ENCODE data around the gene PCBP3. TPM values are rescaled to one million over a fixed set of nuclear protein-coding genes. Genes with fewer than 3 reads are reported as not detected.

Gene PCBP3
- total and polyA plus RNA-seq, 2 of the 13 experiments (the other 11 are each of a cell fraction or from before 2014, with no cell fraction given), result not detected

DNA sequence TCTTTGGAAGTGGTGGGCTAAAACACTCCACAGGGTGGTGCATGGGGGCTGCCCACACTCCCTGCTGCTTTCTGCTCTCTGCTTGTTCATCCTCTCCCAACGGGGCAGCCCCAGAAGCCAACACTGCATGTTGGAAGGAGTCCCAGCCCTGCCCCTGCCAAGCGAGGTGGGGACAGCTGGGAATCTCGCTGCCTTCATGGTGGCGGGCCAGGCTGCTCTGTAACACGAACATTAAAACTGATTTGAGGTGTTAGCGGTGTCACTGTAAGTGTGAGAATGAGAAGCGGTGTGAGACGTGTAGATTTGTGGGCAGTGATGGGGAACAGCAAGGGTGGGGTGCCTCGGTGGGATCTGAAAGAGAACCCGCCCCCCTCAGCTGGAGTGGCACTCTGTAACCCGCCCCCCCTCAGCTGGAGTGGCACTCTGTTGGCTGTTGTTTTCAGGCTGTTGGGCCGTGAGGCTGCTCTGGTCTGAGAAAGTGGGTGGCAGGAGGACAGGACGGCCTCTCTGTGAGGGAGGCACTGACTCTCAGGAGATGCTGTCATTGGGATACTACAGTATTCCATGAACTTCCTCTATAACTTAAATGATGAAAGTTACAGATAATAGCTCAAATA is 80.9 kb downstream of the PCBP3 start:
- 16% methylated on average over 10 of the region's 13 CpGs for WGBS (ENCODE audit: low lambda C conversion rate)
- no peak overlapping the region for H3K9ac ChIP-seq (ENCODE audit: insufficient read depth, low read depth, low read length)
- H3K4me2 ChIP-seq (ENCODE audit: low read depth, low read length), result no peak overlapping the region
- H3K79me2 ChIP-seq (ENCODE audit: insufficient read depth, low read length), result no peaks in the 10 kb centered on the region
- in situ Hi-C loops (cut with HindIII; ENCODE audit: extremely low pct_ligation_motif_present, low pct_unique_long_range_greater_than_20kb) (no loop called here), intact Hi-C loops (cut with micrococcal nuclease; ENCODE audit: unreplicated experiment) (no loop called here)
- no peaks in the 10 kb centered on the region for H4K20me1 ChIP-seq (ENCODE audit: insufficient read depth, low read length)
- H3K4me3 ChIP-seq (replicated peaks in 1 of 3; ENCODE audit: insufficient read depth in 1 of 3, low read depth in 2 of 3, low read length in 3 of 3), result no peak overlapping the region
- H3K9me3 ChIP-seq (ENCODE audit: low read length), result no peaks in the 10 kb centered on the region
- FAIRE-seq (no peak), DNase-seq (ENCODE audit: low spot score) (no peak), ATAC-seq (no peak)
- POLR2A ChIA-PET, result no interaction called here
- H3K27ac ChIP-seq (ENCODE audit: extremely low read length, insufficient read depth, low read length), result no peak overlapping the region
- CTCF ChIA-PET (ENCODE audit: low intra/inter-chr PET ratio, low total read pairs), result no interaction called here
- H3K36me3 ChIP-seq (replicated peaks in 1 of 2; ENCODE audit: control insufficient read depth in 1 of 2, insufficient read depth in 2 of 2, low read length in 2 of 2), result no peaks in the 10 kb centered on the region
- TF ChIP-seq JUND (CRISPR knock-in tag; IDR thresholded peaks at IDR 0.05) (no peak), REXO4 (CRISPR knock-in tag; IDR thresholded peaks at IDR 0.05; ENCODE audit: borderline replicate concordance) (no peak), EEA1 (CRISPR knock-in tag; IDR thresholded peaks at IDR 0.05; ENCODE audit: borderline replicate concordance) (no peak), ZNF619 (CRISPR knock-in tag; IDR thresholded peaks at IDR 0.05) (no peak), MBNL3 (CRISPR knock-in tag; conservative IDR thresholded peaks at IDR 0.05) (no peak), ZNF557 (CRISPR knock-in tag; IDR thresholded peaks at IDR 0.05) (no peak), NR2C2 (CRISPR knock-in tag; IDR thresholded peaks at IDR 0.05; ENCODE audit: borderline replicate concordance) (no peak), CC2D1A (CRISPR knock-in tag; IDR thresholded peaks at IDR 0.05) (no peak), RARG (CRISPR knock-in tag; IDR thresholded peaks at IDR 0.05; ENCODE audit: low read depth) (no peak), JUNB (CRISPR knock-in tag; IDR thresholded peaks at IDR 0.05; ENCODE audit: borderline replicate concordance) (no peak), BORCS8-MEF2B (CRISPR knock-in tag; IDR thresholded peaks at IDR 0.05) (no peak), NCOR1 (IDR thresholded peaks at IDR 0.05; ENCODE audit: borderline replicate concordance, low read length) (no peak), PHF20 (CRISPR knock-in tag; IDR thresholded peaks at IDR 0.05) (no peak), ZNF782 (CRISPR knock-in tag; IDR thresholded peaks at IDR 0.05; ENCODE audit: borderline replicate concordance) (no peak), NCOA2 (CRISPR knock-in tag; IDR thresholded peaks at IDR 0.05) (no peak), ZSCAN29 (CRISPR knock-in tag; conservative IDR thresholded peaks at IDR 0.05) (no peak)
- TF ChIP-seq, protein P1, sequence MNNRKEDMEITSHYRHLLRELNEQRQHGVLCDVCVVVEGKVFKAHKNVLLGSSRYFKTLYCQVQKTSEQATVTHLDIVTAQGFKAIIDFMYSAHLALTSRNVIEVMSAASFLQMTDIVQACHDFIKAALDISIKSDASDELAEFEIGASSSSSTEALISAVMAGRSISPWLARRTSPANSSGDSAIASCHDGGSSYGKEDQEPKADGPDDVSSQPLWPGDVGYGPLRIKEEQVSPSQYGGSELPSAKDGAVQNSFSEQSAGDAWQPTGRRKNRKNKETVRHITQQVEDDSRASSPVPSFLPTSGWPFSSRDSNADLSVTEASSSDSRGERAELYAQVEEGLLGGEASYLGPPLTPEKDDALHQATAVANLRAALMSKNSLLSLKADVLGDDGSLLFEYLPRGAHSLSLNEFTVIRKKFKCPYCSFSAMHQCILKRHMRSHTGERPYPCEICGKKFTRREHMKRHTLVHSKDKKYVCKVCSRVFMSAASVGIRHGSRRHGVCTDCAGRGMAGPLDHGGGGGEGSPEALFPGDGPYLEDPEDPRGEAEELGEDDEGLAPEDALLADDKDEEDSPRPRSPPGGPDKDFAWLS (CRISPR knock-in tag; IDR thresholded peaks at IDR 0.05; ENCODE audit: borderline replicate concordance), result no peak
- TF ChIP-seq, protein P2, sequence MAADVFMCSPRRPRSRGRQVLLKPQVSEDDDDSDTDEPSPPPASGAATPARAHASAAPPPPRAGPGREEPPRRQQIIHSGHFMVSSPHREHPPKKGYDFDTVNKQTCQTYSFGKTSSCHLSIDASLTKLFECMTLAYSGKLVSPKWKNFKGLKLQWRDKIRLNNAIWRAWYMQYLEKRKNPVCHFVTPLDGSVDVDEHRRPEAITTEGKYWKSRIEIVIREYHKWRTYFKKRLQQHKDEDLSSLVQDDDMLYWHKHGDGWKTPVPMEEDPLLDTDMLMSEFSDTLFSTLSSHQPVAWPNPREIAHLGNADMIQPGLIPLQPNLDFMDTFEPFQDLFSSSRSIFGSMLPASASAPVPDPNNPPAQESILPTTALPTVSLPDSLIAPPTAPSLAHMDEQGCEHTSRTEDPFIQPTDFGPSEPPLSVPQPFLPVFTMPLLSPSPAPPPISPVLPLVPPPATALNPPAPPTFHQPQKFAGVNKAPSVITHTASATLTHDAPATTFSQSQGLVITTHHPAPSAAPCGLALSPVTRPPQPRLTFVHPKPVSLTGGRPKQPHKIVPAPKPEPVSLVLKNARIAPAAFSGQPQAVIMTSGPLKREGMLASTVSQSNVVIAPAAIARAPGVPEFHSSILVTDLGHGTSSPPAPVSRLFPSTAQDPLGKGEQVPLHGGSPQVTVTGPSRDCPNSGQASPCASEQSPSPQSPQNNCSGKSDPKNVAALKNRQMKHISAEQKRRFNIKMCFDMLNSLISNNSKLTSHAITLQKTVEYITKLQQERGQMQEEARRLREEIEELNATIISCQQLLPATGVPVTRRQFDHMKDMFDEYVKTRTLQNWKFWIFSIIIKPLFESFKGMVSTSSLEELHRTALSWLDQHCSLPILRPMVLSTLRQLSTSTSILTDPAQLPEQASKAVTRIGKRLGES (CRISPR knock-in tag; IDR thresholded peaks at IDR 0.05; ENCODE audit: borderline replicate concordance), result no peak
- no TSS peak for BruUV-seq (replicated peaks)
- H3K27me3 ChIP-seq (ENCODE audit: control insufficient read depth in 1 of 2, insufficient read depth in 2 of 2, low read length in 2 of 2), result peaks cover 0 to 23% of the 10 kb centered on the region in 2 experiments; a peak in 2 of 5 replicates
- H2AFZ ChIP-seq (ENCODE audit: low read length), result no peak overlapping the region
- H3K4me1 ChIP-seq (ENCODE audit: insufficient read depth, low read length), result no peaks in the 10 kb centered on the region

Measured in HepG2 (cell line).